Measurements from ENCODE around the gene PLAC1. TPM values are rescaled to one million over a fixed set of nuclear protein-coding genes. Genes with fewer than 3 reads are reported as not detected.

PLAC1 gene
- total RNA-seq, result under 1 TPM in 1 of 9 donors, not detected in 8; 0.62 TPM
- not detected for polyA plus RNA-seq
- long read RNA-seq, donor 1, result 0 reads
- long read RNA-seq, donor 2, result 0 reads
- long read RNA-seq, donor 3, result 0 reads

- H3K4me1 ChIP-seq, result peaks cover 0 to 21% (median 0%) of the 10 kb centered on the region in 12 donors
- WGBS, 4 donors, result 63 to 81% (median 75%) methylated on average over 5 of the region's 5 CpGs
- peaks cover 0 to 24% (median 0%) of the 10 kb centered on the region in 9 donors for H3K27me3 ChIP-seq
- no peak within 1 kb of the TSS for H3K27ac ChIP-seq
- no peak within 1 kb of the TSS for H3K4me3 ChIP-seq
- no peaks in the 10 kb centered on the region for H3K36me3 ChIP-seq
- H3K9me3 ChIP-seq, result no peaks in the 10 kb centered on the region
- ATAC-seq (no peak), DNase-seq (no peak)
- TF ChIP-seq CTCF (IDR thresholded peaks at IDR 0.05) (no peak), POLR2A (IDR thresholded peaks at IDR 0.05) (no peak)
- intact Hi-C loops (cut with DNase I), result no loop called here
Observed at GRCh38 chrX:134658002-134658759, at the start of gene PLAC1. TSS of gene PLAC1 (minus strand) at chrX:134658471. CDS start at chrX:134566682, 91,789 bp downstream.

GRCh38 chrX:134706138-134706537, 47.9 kb upstream of the PLAC1 start:
- no peak overlapping the region for H3K4me3 ChIP-seq
- intact Hi-C loops (cut with DNase I), result no loop called here
- peaks cover 0 to under 1% (median 0%) of the 10 kb centered on the region in 12 donors for H3K9me3 ChIP-seq
- DNase-seq (no peak), ATAC-seq (no peak)
- no peaks in the 10 kb centered on the region for H3K4me1 ChIP-seq
- peaks cover 0 to 8% (median 0%) of the 10 kb centered on the region in 9 donors for H3K27me3 ChIP-seq
- H3K36me3 ChIP-seq, result no peaks in the 10 kb centered on the region
- no peak overlapping the region for H3K27ac ChIP-seq
- 67 to 76% (median 71%) methylated on average over 5 of the region's 5 CpGs for WGBS, 4 donors
- TF ChIP-seq CTCF (IDR thresholded peaks at IDR 0.05), result no peak
- TF ChIP-seq POLR2A (IDR thresholded peaks at IDR 0.05), result no peak

- ATAC-seq, result peak in 1 of 4 donors; percentile 45
Observed at GRCh38 chrX:134695999-134696398, 37.7 kb upstream of the PLAC1 start.

More at GRCh38 chrX:134695999-134696398, 37.7 kb upstream of the PLAC1 start:
- 72 to 78% (median 76%) methylated on average over 1 of the region's 1 CpG for WGBS, 4 donors
- intact Hi-C loops (cut with DNase I), result no loop called here
- peaks cover 0 to 11% (median 0%) of the 10 kb centered on the region in 12 donors for H3K9me3 ChIP-seq
- DNase-seq, result no peak
- H3K4me1 ChIP-seq, result peaks cover 0 to 6% (median 0%) of the 10 kb centered on the region in 12 donors
- no peaks in the 10 kb centered on the region for H3K36me3 ChIP-seq
- no peak overlapping the region for H3K27ac ChIP-seq
- TF ChIP-seq POLR2A (IDR thresholded peaks at IDR 0.05) (no peak), CTCF (IDR thresholded peaks at IDR 0.05) (no peak)
- no peak overlapping the region for H3K4me3 ChIP-seq
- H3K27me3 ChIP-seq, result no peaks in the 10 kb centered on the region
